GM23338 (cell line): Measurements from ENCODE around the gene CACNA2D4. TPM values are rescaled to one million over a fixed set of nuclear protein-coding genes. Genes with fewer than 3 reads are reported as not detected.

Experiments
- ATAC-seq: fragments of 200-7000 bp; cut with Tn5 transposase; 3 replicates; pipeline ENCODE4 v1.9.1; 2020
- DNase-seq: peaks from one replicate; pipeline ENCODE4 v3.0.0-alpha.2; 2015; ENCODE audit warnings: low spot score
- H2AFZ ChIP-seq: fragments of 200-600 bp; sonication (generic); 2 replicates; pipeline ENCODE4 v1.8.0; 2016; ENCODE audit warnings: antibody characterized with exemption, mild to moderate bottlenecking, moderate library complexity
- H3F3A ChIP-seq: fragments of 200-600 bp; sonication (generic); replicated peaks from 2 replicates; pipeline ENCODE4 v1.8.0; 2017; ENCODE audit warnings: antibody characterized with exemption, mixed run types, low read depth
- H3K27ac ChIP-seq: fragments of 200-600 bp; sonication (generic); 2 replicates; pipeline ENCODE4 v1.6.1; 2016; ENCODE audit warnings: low read depth
- H3K27me3 ChIP-seq: fragments of 200-600 bp; sonication (generic); 2 replicates; pipeline ENCODE4 v1.8.0; 2016; ENCODE audit warnings: mild to moderate bottlenecking, mixed run types, moderate library complexity; ENCODE audit not compliant: insufficient read depth
- H3K36me3 ChIP-seq: fragments of 200-600 bp; sonication (generic); 2 replicates; pipeline ENCODE4 v1.8.0; 2016; ENCODE audit warnings: mild to moderate bottlenecking; ENCODE audit not compliant: insufficient read depth
- H3K4me1 ChIP-seq: fragments of 200-600 bp; sonication (generic); 2 replicates; pipeline ENCODE4 v1.8.0; 2016; ENCODE audit warnings: mild to moderate bottlenecking, moderate library complexity; ENCODE audit not compliant: insufficient read depth
- H3K4me2 ChIP-seq: fragments of 200-600 bp; sonication (generic); 2 replicates; pipeline ENCODE4 v1.7.1; 2017; ENCODE audit warnings: mixed run types
- H3K4me3 ChIP-seq: fragments of 200-600 bp; sonication (generic); 2 replicates; pipeline ENCODE4 v1.6.1; 2016; ENCODE audit warnings: mixed run types
- H3K79me2 ChIP-seq: fragments of 200-600 bp; sonication (generic); replicated peaks from 2 replicates; pipeline ENCODE4 v1.8.0; 2017; ENCODE audit warnings: mild to moderate bottlenecking; ENCODE audit not compliant: insufficient read depth
- H3K9me2 ChIP-seq: fragments of 200-600 bp; sonication (generic); 2 replicates; pipeline ENCODE4 v1.8.0; 2017; ENCODE audit not compliant: insufficient read depth
- H4K20me1 ChIP-seq: fragments of 200-600 bp; sonication (generic); replicated peaks from 2 replicates; pipeline ENCODE4 v1.8.0; 2017; ENCODE audit warnings: mild to moderate bottlenecking; ENCODE audit not compliant: insufficient read depth
- H3K27ac Mint-ChIP-seq: 2 replicates; pipeline ENCODE4 v1.8.0; 2020; ENCODE audit warnings: inconsistent platforms, mild to moderate bottlenecking, moderate library complexity, mixed read lengths
- H3K27me3 Mint-ChIP-seq: 3 replicates; pipeline ENCODE4 v1.8.0; 2022; ENCODE audit warnings: low read depth, mild to moderate bottlenecking, moderate library complexity, mixed read lengths, inconsistent platforms; ENCODE audit not compliant: insufficient read depth, poor library complexity
- H3K36me3 Mint-ChIP-seq: 3 replicates; pipeline ENCODE4 v1.8.0; 2021; ENCODE audit warnings: low read depth, mild to moderate bottlenecking, inconsistent platforms, moderate library complexity, mixed read lengths
- H3K4me1 Mint-ChIP-seq: 3 replicates; pipeline ENCODE4 v1.8.0; 2020; ENCODE audit warnings: mild to moderate bottlenecking, inconsistent platforms, mixed read lengths
- H3K4me3 Mint-ChIP-seq: 3 replicates; pipeline ENCODE4 v1.8.0; 2021; ENCODE audit warnings: moderate library complexity, mild to moderate bottlenecking, inconsistent platforms, mixed read lengths
- H3K9me3 Mint-ChIP-seq: 3 replicates; pipeline ENCODE4 v1.8.0; 2020; ENCODE audit warnings: moderate library complexity, mild to moderate bottlenecking, inconsistent platforms, mixed read lengths
- CREB1 ChIP-seq: fragments of 250-450 bp; sonication (Bioruptor Pico); IDR thresholded peaks from 2 replicates; pipeline ENCODE4 v1.5.0; 2020; ENCODE audit warnings: low read depth, mild to moderate bottlenecking, moderate library complexity
- EZH2 ChIP-seq: fragments of 200-600 bp; sonication (generic); IDR thresholded peaks from one replicate; pipeline ENCODE4 v1.8.0; 2017; ENCODE audit warnings: antibody characterized with exemption, mild to moderate bottlenecking, low read depth; ENCODE audit not compliant: unreplicated experiment
- EZH2phosphoT487 ChIP-seq: fragments of 200-600 bp; sonication (generic); IDR thresholded peaks from one replicate; pipeline ENCODE4 v1.8.1; 2018; ENCODE audit warnings: antibody characterized with exemption; ENCODE audit not compliant: unreplicated experiment
- JUNB ChIP-seq: IDR thresholded peaks from one replicate; pipeline ENCODE4 v1.6.1; 2016; ENCODE audit warnings: antibody characterized with exemption; ENCODE audit not compliant: unreplicated experiment
- NANOG ChIP-seq: IDR thresholded peaks from 2 replicates; pipeline ENCODE4 v1.6.1; 2016; ENCODE audit warnings: antibody characterized with exemption, borderline replicate concordance
- POLR2AphosphoS5 ChIP-seq: IDR thresholded peaks from 2 replicates; pipeline ENCODE4 v1.6.1; 2016; ENCODE audit warnings: antibody characterized with exemption, low read depth
- STAT1 ChIP-seq: IDR thresholded peaks from one replicate; pipeline ENCODE4 v1.6.1; 2016; ENCODE audit warnings: antibody characterized with exemption; ENCODE audit not compliant: unreplicated experiment
- ZNF114 ChIP-seq: fragments of 250-450 bp; sonication (Bioruptor Pico); IDR thresholded peaks from 2 replicates; pipeline ENCODE4 v1.5.0; 2020; ENCODE audit warnings: mild to moderate bottlenecking, moderate library complexity
- ZNF331 ChIP-seq: fragments of 250-450 bp; sonication (Bioruptor Pico); IDR thresholded peaks from 2 replicates; pipeline ENCODE4 v1.5.0; 2020; ENCODE audit warnings: low read depth, mild to moderate bottlenecking, moderate library complexity
- polyA plus RNA-seq: library from polyadenylated mRNA; unstranded; fragments of >200 nt; fragmentation: Nextera tagmentation; extraction: Ambion mirVana; gene quantifications from 2 replicates; pipeline ENCODE4 v1.2.1, GENCODE V29; 2016
- total RNA-seq: library from RNA; depleted of rRNA; stranded (reverse); fragments of >200 nt; shearing (Covaris generic); gene quantifications from 2 replicates; pipeline ENCODE4 v1.2.3, GENCODE V29; 2014
- TF ChIP-seq, protein P1 (sequence below), 2 experiments: fragments of 200-600 bp in 1 of 2; sonication (generic) in 1 of 2; conservative IDR thresholded peaks; 2 replicates each; pipeline versions ENCODE4 v1.5.1 to v1.6.1; 2016 to 2017; ENCODE audit warnings: antibody characterized with exemption in 2 of 2, low read depth in 2 of 2, mild to moderate bottlenecking in 2 of 2, moderate library complexity in 1 of 2
- TF ChIP-seq, protein P2 (sequence below): fragments of 250-450 bp; sonication (Bioruptor Pico); IDR thresholded peaks from 2 replicates; pipeline ENCODE4 v1.5.0; 2020; ENCODE audit warnings: mild to moderate bottlenecking, moderate library complexity
- TF ChIP-seq, protein P3 (sequence below): IDR thresholded peaks from 2 replicates; pipeline ENCODE4 v1.6.1; 2016; ENCODE audit warnings: antibody characterized with exemption
- TF ChIP-seq, protein P4 (sequence below): IDR thresholded peaks from one replicate; pipeline ENCODE4 v1.6.1; 2018; ENCODE audit warnings: antibody characterized with exemption; ENCODE audit not compliant: unreplicated experiment

CACNA2D4 gene
- total and polyA plus RNA-seq, 2 experiments from 2014 or later, result 0.07 to 0.24 TPM

GRCh38 chr12:1799882-1800400, 118.5 kb downstream of the CACNA2D4 start:
- Mint-ChIP-seq H3K27ac (no peak overlapping the region), H3K4me1 (peaks cover 8% of the 10 kb centered on the region), H3K9me3 (no peaks in the 10 kb centered on the region; the same call in 2 of the 3 replicates), H3K36me3 (no peaks in the 10 kb centered on the region; the same call in 2 of the 3 replicates), H3K4me3 (no peak overlapping the region), H3K27me3 (peaks cover 15% of the 10 kb centered on the region)
- TF ChIP-seq EZH2, result no peak
- TF ChIP-seq, protein P1, sequence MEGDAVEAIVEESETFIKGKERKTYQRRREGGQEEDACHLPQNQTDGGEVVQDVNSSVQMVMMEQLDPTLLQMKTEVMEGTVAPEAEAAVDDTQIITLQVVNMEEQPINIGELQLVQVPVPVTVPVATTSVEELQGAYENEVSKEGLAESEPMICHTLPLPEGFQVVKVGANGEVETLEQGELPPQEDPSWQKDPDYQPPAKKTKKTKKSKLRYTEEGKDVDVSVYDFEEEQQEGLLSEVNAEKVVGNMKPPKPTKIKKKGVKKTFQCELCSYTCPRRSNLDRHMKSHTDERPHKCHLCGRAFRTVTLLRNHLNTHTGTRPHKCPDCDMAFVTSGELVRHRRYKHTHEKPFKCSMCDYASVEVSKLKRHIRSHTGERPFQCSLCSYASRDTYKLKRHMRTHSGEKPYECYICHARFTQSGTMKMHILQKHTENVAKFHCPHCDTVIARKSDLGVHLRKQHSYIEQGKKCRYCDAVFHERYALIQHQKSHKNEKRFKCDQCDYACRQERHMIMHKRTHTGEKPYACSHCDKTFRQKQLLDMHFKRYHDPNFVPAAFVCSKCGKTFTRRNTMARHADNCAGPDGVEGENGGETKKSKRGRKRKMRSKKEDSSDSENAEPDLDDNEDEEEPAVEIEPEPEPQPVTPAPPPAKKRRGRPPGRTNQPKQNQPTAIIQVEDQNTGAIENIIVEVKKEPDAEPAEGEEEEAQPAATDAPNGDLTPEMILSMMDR (conservative IDR thresholded peaks at IDR 0.05; ENCODE audit: low read depth in 2 of 2), result no peak
- TF ChIP-seq, protein P2, sequence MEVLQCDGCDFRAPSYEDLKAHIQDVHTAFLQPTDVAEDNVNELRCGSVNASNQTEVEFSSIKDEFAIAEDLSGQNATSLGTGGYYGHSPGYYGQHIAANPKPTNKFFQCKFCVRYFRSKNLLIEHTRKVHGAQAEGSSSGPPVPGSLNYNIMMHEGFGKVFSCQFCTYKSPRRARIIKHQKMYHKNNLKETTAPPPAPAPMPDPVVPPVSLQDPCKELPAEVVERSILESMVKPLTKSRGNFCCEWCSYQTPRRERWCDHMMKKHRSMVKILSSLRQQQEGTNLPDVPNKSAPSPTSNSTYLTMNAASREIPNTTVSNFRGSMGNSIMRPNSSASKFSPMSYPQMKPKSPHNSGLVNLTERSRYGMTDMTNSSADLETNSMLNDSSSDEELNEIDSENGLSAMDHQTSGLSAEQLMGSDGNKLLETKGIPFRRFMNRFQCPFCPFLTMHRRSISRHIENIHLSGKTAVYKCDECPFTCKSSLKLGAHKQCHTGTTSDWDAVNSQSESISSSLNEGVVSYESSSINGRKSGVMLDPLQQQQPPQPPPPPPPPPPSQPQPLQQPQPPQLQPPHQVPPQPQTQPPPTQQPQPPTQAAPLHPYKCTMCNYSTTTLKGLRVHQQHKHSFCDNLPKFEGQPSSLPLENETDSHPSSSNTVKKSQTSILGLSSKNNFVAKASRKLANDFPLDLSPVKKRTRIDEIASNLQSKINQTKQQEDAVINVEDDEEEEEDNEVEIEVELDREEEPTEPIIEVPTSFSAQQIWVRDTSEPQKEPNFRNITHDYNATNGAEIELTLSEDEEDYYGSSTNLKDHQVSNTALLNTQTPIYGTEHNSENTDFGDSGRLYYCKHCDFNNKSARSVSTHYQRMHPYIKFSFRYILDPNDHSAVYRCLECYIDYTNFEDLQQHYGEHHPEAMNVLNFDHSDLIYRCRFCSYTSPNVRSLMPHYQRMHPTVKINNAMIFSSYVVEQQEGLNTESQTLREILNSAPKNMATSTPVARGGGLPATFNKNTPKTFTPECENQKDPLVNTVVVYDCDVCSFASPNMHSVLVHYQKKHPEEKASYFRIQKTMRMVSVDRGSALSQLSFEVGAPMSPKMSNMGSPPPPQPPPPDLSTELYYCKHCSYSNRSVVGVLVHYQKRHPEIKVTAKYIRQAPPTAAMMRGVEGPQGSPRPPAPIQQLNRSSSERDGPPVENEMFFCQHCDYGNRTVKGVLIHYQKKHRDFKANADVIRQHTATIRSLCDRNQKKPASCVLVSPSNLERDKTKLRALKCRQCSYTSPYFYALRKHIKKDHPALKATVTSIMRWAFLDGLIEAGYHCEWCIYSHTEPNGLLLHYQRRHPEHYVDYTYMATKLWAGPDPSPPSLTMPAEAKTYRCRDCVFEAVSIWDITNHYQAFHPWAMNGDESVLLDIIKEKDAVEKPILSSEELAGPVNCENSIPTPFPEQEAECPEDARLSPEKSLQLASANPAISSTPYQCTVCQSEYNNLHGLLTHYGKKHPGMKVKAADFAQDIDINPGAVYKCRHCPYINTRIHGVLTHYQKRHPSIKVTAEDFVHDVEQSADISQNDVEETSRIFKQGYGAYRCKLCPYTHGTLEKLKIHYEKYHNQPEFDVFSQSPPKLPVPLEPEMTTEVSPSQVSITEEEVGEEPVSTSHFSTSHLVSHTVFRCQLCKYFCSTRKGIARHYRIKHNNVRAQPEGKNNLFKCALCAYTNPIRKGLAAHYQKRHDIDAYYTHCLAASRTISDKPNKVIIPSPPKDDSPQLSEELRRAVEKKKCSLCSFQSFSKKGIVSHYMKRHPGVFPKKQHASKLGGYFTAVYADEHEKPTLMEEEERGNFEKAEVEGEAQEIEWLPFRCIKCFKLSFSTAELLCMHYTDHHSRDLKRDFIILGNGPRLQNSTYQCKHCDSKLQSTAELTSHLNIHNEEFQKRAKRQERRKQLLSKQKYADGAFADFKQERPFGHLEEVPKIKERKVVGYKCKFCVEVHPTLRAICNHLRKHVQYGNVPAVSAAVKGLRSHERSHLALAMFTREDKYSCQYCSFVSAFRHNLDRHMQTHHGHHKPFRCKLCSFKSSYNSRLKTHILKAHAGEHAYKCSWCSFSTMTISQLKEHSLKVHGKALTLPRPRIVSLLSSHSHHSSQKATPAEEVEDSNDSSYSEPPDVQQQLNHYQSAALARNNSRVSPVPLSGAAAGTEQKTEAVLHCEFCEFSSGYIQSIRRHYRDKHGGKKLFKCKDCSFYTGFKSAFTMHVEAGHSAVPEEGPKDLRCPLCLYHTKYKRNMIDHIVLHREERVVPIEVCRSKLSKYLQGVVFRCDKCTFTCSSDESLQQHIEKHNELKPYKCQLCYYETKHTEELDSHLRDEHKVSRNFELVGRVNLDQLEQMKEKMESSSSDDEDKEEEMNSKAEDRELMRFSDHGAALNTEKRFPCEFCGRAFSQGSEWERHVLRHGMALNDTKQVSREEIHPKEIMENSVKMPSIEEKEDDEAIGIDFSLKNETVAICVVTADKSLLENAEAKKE (CRISPR knock-in tag), result no peak
- TF ChIP-seq NANOG, result no peak
- no peak for TF ChIP-seq JUNB
- TF ChIP-seq ZNF114 (CRISPR knock-in tag), result no peak
- TF ChIP-seq, protein P3, sequence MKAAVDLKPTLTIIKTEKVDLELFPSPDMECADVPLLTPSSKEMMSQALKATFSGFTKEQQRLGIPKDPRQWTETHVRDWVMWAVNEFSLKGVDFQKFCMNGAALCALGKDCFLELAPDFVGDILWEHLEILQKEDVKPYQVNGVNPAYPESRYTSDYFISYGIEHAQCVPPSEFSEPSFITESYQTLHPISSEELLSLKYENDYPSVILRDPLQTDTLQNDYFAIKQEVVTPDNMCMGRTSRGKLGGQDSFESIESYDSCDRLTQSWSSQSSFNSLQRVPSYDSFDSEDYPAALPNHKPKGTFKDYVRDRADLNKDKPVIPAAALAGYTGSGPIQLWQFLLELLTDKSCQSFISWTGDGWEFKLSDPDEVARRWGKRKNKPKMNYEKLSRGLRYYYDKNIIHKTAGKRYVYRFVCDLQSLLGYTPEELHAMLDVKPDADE, result no peak
- TF ChIP-seq POLR2AphosphoS5, result no peak
- no peak for TF ChIP-seq CREB1 (CRISPR knock-in tag)
- no peak for TF ChIP-seq ZNF331 (CRISPR knock-in tag)
- TF ChIP-seq EZH2phosphoT487, result no peak
- TF ChIP-seq, protein P4, sequence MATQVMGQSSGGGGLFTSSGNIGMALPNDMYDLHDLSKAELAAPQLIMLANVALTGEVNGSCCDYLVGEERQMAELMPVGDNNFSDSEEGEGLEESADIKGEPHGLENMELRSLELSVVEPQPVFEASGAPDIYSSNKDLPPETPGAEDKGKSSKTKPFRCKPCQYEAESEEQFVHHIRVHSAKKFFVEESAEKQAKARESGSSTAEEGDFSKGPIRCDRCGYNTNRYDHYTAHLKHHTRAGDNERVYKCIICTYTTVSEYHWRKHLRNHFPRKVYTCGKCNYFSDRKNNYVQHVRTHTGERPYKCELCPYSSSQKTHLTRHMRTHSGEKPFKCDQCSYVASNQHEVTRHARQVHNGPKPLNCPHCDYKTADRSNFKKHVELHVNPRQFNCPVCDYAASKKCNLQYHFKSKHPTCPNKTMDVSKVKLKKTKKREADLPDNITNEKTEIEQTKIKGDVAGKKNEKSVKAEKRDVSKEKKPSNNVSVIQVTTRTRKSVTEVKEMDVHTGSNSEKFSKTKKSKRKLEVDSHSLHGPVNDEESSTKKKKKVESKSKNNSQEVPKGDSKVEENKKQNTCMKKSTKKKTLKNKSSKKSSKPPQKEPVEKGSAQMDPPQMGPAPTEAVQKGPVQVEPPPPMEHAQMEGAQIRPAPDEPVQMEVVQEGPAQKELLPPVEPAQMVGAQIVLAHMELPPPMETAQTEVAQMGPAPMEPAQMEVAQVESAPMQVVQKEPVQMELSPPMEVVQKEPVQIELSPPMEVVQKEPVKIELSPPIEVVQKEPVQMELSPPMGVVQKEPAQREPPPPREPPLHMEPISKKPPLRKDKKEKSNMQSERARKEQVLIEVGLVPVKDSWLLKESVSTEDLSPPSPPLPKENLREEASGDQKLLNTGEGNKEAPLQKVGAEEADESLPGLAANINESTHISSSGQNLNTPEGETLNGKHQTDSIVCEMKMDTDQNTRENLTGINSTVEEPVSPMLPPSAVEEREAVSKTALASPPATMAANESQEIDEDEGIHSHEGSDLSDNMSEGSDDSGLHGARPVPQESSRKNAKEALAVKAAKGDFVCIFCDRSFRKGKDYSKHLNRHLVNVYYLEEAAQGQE, result no peak
- TF ChIP-seq STAT1, result no peak
- Histone ChIP-seq H3K27me3 (peaks cover 5% of the 10 kb centered on the region), H3K9me2 (no peaks in the 10 kb centered on the region), H3K4me3 (no peak overlapping the region), H3K27ac (no peak overlapping the region), H3K4me1 (peaks cover 8% of the 10 kb centered on the region; the same call in 1 of the 2 replicates), H3K36me3 (no peaks in the 10 kb centered on the region), H3K79me2 (no peaks in the 10 kb centered on the region), H4K20me1 (no peaks in the 10 kb centered on the region), H3K4me2 (no peak overlapping the region), H3F3A (no peaks in the 10 kb centered on the region), H2AFZ (no peak overlapping the region)
- DNase-seq (no peak), ATAC-seq (no peak)
